SK-N-SH (cell line): ENCODE data around the gene ERI3. TPM values are rescaled to one million over a fixed set of nuclear protein-coding genes. Genes with fewer than 3 reads are reported as not detected.

Experiments used
- CTCF ChIA-PET: fragments of 300-600, 350-600 bp; formaldehyde crosslinking; extraction: SDS; loops from one replicate; lab custom pipeline; 2021; lab: Yijun Ruan, JAX
- POLR2A ChIA-PET: fragments of 350-600 bp; sonication (Branson Sonifier 250); formaldehyde crosslinking; extraction: SDS; loops from one replicate; lab custom pipeline; 2020; ENCODE audit warnings: antibody characterized with exemption, inconsistent platforms; lab: Yijun Ruan, JAX
- DNase-seq: peaks from one replicate; pipeline ENCODE4 v3.0.0; 2012
- H2AFZ ChIP-seq: fragments of 200-600 bp; sonication (generic); 2 replicates; pipeline ENCODE4 v1.8.1; 2016; ENCODE audit warnings: antibody characterized with exemption, mild to moderate bottlenecking, low read depth
- H3F3A ChIP-seq: fragments of 200-600 bp; sonication (generic); replicated peaks from 2 replicates; pipeline ENCODE3; 2016; ENCODE audit warnings: antibody characterized with exemption, mild to moderate bottlenecking; ENCODE audit not compliant: insufficient read depth
- H3K27ac ChIP-seq, 2 experiments: fragments of 200-500 bp in 1 of 2; fragments of 200-600 bp in 1 of 2; sonication (Bioruptor generic) in 1 of 2; sonication (generic), shearing (Covaris generic) in 1 of 2; 2 replicates each; pipeline versions ENCODE4 v1.5.1 to v1.6.1; 2014 to 2016; ENCODE audit warnings: low read depth in 2 of 2, inconsistent platforms in 1 of 2, low read length in 1 of 2, mild to moderate bottlenecking in 1 of 2, mixed read lengths in 1 of 2
- H3K27me3 ChIP-seq: fragments of 200-600 bp; sonication (generic), shearing (Covaris generic); 2 replicates; pipeline ENCODE4 v1.6.1; 2016; ENCODE audit warnings: mixed run types; ENCODE audit not compliant: insufficient read depth
- H3K36me3 ChIP-seq, 2 experiments: fragments of 200-500 bp in 1 of 2; fragments of 200-600 bp in 1 of 2; sonication (Bioruptor generic) in 1 of 2; sonication (generic) in 1 of 2; replicated peaks in 1 of 2; 2 replicates each; pipeline versions ENCODE3 to v1.5.1; 2014 to 2016; ENCODE audit warnings: low read length in 1 of 2, mild to moderate bottlenecking in 1 of 2; ENCODE audit not compliant: insufficient read depth in 2 of 2, control insufficient read depth in 1 of 2
- H3K4me1 ChIP-seq, 2 experiments: fragments of 200-500 bp in 1 of 2; fragments of 200-600 bp in 1 of 2; sonication (Bioruptor generic) in 1 of 2; sonication (generic), shearing (Covaris generic) in 1 of 2; 2 replicates each; pipeline versions ENCODE4 v1.5.1 to v1.6.1; 2014 to 2016; ENCODE audit warnings: low read depth in 1 of 2, low read length in 1 of 2, mixed run types in 1 of 2; ENCODE audit not compliant: insufficient read depth in 2 of 2, control insufficient read depth in 1 of 2
- H3K4me2 ChIP-seq: fragments of 200-600 bp; sonication (generic), shearing (Covaris generic); 2 replicates; pipeline ENCODE4 v1.6.1; 2017; ENCODE audit warnings: mixed run types
- H3K4me3 ChIP-seq, 2 experiments: fragments of 200-500 bp in 1 of 2; fragments of 200-600 bp in 1 of 2; sonication (Bioruptor generic) in 1 of 2; sonication (generic), shearing (Covaris generic) in 1 of 2; 2 replicates each; pipeline versions ENCODE4 v1.5.1 to v1.8.1; 2014 to 2016; ENCODE audit warnings: low read depth in 2 of 2, inconsistent platforms in 1 of 2, low read length in 1 of 2, mild to moderate bottlenecking in 1 of 2, mixed read lengths in 1 of 2, moderate library complexity in 1 of 2
- H3K79me2 ChIP-seq: fragments of 200-600 bp; sonication (generic); 2 replicates; pipeline ENCODE4 v1.8.1; 2017; ENCODE audit warnings: mild to moderate bottlenecking; ENCODE audit not compliant: insufficient read depth
- H3K9ac ChIP-seq: fragments of 200-600 bp; sonication (generic); 2 replicates; pipeline ENCODE4 v1.6.1; 2017; ENCODE audit warnings: mixed run types
- H3K9me2 ChIP-seq: fragments of 200-600 bp; sonication (generic); 2 replicates; pipeline ENCODE4 v1.6.1; 2017; ENCODE audit warnings: mixed run types
- H3K9me3 ChIP-seq: fragments of 200-600 bp; sonication (generic); 2 replicates; pipeline ENCODE4 v1.6.1; 2017; ENCODE audit warnings: mixed run types, mild to moderate bottlenecking, moderate library complexity
- H4K20me1 ChIP-seq: fragments of 200-600 bp; sonication (generic); 2 replicates; pipeline ENCODE4 v1.6.1; 2017; ENCODE audit warnings: mild to moderate bottlenecking, mixed run types; ENCODE audit not compliant: insufficient read depth
- ELF1 ChIP-seq: IDR thresholded peaks from 2 replicates; pipeline ENCODE4 v1.4.0; 2012
- EZH2phosphoT487 ChIP-seq: fragments of 200-600 bp; sonication (generic); IDR thresholded peaks from 2 replicates; pipeline ENCODE4 v1.6.1; 2017; ENCODE audit warnings: low read depth, mixed run types, mild to moderate bottlenecking, antibody characterized with exemption, moderate library complexity, borderline replicate concordance
- FOSL2 ChIP-seq: IDR thresholded peaks from 2 replicates; pipeline ENCODE4 v1.4.0; 2012; ENCODE audit warnings: low read depth, mild to moderate bottlenecking, moderate library complexity, borderline replicate concordance
- FOXJ3 ChIP-seq: sonication (generic); formaldehyde crosslinking; IDR thresholded peaks from 2 replicates; pipeline ENCODE4 v1.5.1; 2020; ENCODE audit warnings: mild to moderate bottlenecking, missing genetic modification reagents
- FOXM1 ChIP-seq: IDR thresholded peaks from 2 replicates; pipeline ENCODE4 v1.4.0; 2012; ENCODE audit warnings: low read depth, mild to moderate bottlenecking
- GABPA ChIP-seq: IDR thresholded peaks from 2 replicates; pipeline ENCODE4 v1.4.0; 2012; ENCODE audit warnings: low read depth, mild to moderate bottlenecking
- JUND ChIP-seq: IDR thresholded peaks from 2 replicates; pipeline ENCODE4 v1.4.0; 2012
- MEF2A ChIP-seq: IDR thresholded peaks from 2 replicates; pipeline ENCODE4 v1.4.0; 2012; ENCODE audit warnings: low read depth, borderline replicate concordance
- RAD21 ChIP-seq: IDR thresholded peaks from 2 replicates; pipeline ENCODE4 v1.6.1; 2012; ENCODE audit warnings: mild to moderate bottlenecking, low read length
- RCOR1 ChIP-seq: fragments of 150-350 bp; IDR thresholded peaks from 2 replicates; pipeline ENCODE4 v1.6.1; 2017; ENCODE audit warnings: antibody characterized with exemption, low read length
- RFX5 ChIP-seq: IDR thresholded peaks from 2 replicates; pipeline ENCODE4 v1.6.1; 2012; ENCODE audit warnings: mild to moderate bottlenecking, improper control_type of control experiment, low read length
- SIN3A ChIP-seq: IDR thresholded peaks from 2 replicates; pipeline ENCODE4 v1.6.1; 2012; ENCODE audit warnings: low read depth, mild to moderate bottlenecking, low read length, moderate library complexity, borderline replicate concordance
- SMC3 ChIP-seq: IDR thresholded peaks from 2 replicates; pipeline ENCODE4 v1.6.1; 2012; ENCODE audit warnings: low read depth, low read length, improper control_type of control experiment
- TAF1 ChIP-seq: IDR thresholded peaks from 2 replicates; pipeline ENCODE4 v1.6.1; 2012; ENCODE audit warnings: low read depth, mild to moderate bottlenecking, low read length, moderate library complexity, borderline replicate concordance
- TCF12 ChIP-seq: IDR thresholded peaks from 2 replicates; pipeline ENCODE4 v1.4.0; 2012
- USF1 ChIP-seq: IDR thresholded peaks from 2 replicates; pipeline ENCODE4 v1.4.0; 2012; ENCODE audit warnings: low read depth, borderline replicate concordance
- USF2 ChIP-seq: fragments of 150-350 bp; IDR thresholded peaks from 2 replicates; pipeline ENCODE4 v1.6.1; 2017; ENCODE audit warnings: antibody characterized with exemption, low read length, low read depth, borderline replicate concordance
- YY1 ChIP-seq: IDR thresholded peaks from 2 replicates; pipeline ENCODE4 v1.4.0; 2012; ENCODE audit warnings: low read depth, mild to moderate bottlenecking
- ZBTB33 ChIP-seq: IDR thresholded peaks from 2 replicates; pipeline ENCODE4 v1.4.0; 2012; ENCODE audit warnings: low read depth, borderline replicate concordance
- WGBS: methylation state at CpG from one replicate; pipeline ENCODE4 v1.1.6; 2017; ENCODE audit warnings: low lambda C conversion rate; 5-methylcytosine and 5-hydroxymethylcytosine counted together
- polyA plus RNA-seq, 3 experiments: library from polyadenylated mRNA; depleted of rRNA; stranded (reverse); fragments of >200 nt; gene quantifications; 2 replicates each; pipeline ENCODE4 v1.2.3, GENCODE V29; 2012
- TF ChIP-seq, protein P1 (sequence below): fragments of 150-350 bp; IDR thresholded peaks from 2 replicates; pipeline ENCODE4 v1.6.1; 2016; ENCODE audit warnings: mild to moderate bottlenecking, low read depth, low read length

The ERI3 gene
- polyA plus RNA-seq, 1 of the 3 experiments (the other 2 are of a cell fraction) = 60.7 TPM

DNA sequence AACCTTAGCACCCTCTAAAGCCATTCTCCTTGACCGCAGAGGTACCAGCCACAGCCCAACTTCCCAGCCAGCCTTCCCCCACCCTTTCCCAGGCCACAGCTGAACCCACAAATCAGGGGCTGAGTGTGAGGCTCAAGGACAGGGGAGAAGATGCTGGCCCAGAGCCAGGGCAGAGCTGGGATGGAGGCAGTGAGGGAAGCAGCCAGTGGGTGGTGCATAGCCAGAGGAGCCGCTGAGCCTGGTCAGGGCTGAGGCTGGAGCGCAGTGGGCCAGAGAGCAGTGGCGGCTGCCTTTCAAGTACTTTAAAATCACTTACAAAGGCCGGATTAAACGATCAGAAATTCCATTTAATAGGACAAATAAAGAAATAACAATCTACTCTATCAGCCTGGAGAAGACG lies 105.5 kb downstream of the ERI3 start:
- peaks cover 0 to 10% of the 10 kb centered on the region in 2 experiments for H3K36me3 ChIP-seq
- POLR2A ChIA-PET = no interaction called here

DNA sequence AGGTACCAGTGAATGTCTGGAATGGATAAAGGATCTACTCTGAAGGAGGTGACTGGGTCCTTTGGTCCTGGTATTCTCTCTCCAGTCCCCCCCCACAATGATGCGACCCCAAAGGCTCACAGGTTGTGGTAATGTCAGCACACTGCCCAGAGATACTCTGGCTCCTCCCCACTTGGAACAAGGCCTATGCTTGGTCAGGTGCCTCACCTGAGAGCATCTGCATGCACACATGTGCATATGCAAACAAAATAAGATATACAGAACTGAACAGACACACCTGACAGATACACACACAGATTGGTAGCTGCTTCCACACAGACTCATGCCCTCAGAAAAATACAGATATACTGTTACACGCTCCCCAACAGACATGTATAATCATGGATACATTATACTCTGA lies 108.3 kb downstream of the ERI3 start:
- CTCF ChIA-PET = interaction anchor here (4.9 kb wide), 1 partner anchor 29 kb away, joined by 20 read pairs; no protein-coding TSS in a partner anchor
- no peak overlapping the region for H3K27ac ChIP-seq
- H3K9me3 ChIP-seq = no peaks in the 10 kb centered on the region
- peaks cover 0 to 10% of the 10 kb centered on the region in 2 experiments for H3K36me3 ChIP-seq
- no peaks in the 10 kb centered on the region for H3K9me2 ChIP-seq
- H3F3A ChIP-seq = no peaks in the 10 kb centered on the region
- no peak overlapping the region for H2AFZ ChIP-seq
- POLR2A ChIA-PET = no interaction called here
- peaks cover 0 to 13% of the 10 kb centered on the region in 2 experiments; a peak in 1 of 4 replicates for H3K4me1 ChIP-seq
- TF ChIP-seq ELF1 = no peak
- TF ChIP-seq ZBTB33 = no peak
- H4K20me1 ChIP-seq = no peaks in the 10 kb centered on the region
- no peak overlapping the region for H3K9ac ChIP-seq
- no peak for DNase-seq
- no peaks in the 10 kb centered on the region for H3K79me2 ChIP-seq
- 100% methylated on average over 2 of the region's 2 CpGs for WGBS
- no peak overlapping the region for H3K4me3 ChIP-seq
- H3K4me2 ChIP-seq = no peak overlapping the region
- no peaks in the 10 kb centered on the region for H3K27me3 ChIP-seq

More for the DNA sequence above, 105.5 kb downstream of the ERI3 start:
- Histone ChIP-seq H3K27ac (no peak overlapping the region), H3K9ac (no peak overlapping the region), H3K4me2 (no peak overlapping the region), H3K9me3 (no peaks in the 10 kb centered on the region), H3K9me2 (no peaks in the 10 kb centered on the region), H3K4me3 (no peak overlapping the region), H3F3A (no peaks in the 10 kb centered on the region), H3K4me1 (peaks cover 0 to 5% of the 10 kb centered on the region in 2 experiments; a peak in 1 of 4 replicates), H4K20me1 (no peaks in the 10 kb centered on the region), H3K79me2 (no peaks in the 10 kb centered on the region), H2AFZ (no peak overlapping the region), H3K27me3 (no peaks in the 10 kb centered on the region)
- CTCF ChIA-PET = interaction anchor here (0.7 to 4.9 kb wide), 6 partner anchors 18 to 116 kb away, joined by 3 to 20 read pairs (median 6); no protein-coding TSS in a partner anchor
- peak; percentile 48 for DNase-seq
- no peak for TF ChIP-seq USF2
- 88% methylated on average over 7 of the region's 7 CpGs for WGBS

DNA sequence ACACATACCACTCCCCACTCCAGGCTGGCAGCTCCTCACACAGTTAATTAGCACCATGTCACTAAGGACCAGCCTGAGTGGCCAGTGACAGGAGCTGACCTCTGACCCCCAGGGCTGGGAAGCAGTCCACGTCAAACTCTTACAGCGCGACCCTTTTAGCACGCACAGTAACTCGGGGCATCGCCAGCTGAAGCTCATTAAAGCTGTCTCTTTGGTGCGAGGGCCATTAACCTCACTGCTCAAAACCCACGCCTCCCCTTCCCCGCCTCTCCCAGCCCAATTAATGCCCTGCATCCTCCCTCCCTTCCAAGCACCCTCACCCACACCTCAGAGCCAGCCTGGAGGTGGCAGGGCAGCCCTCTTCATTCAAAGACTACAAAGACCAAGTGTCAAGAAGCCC lies 110.1 kb downstream of the ERI3 start:
- ChIA-PET CTCF (no interaction called here), POLR2A (no interaction called here)
- peak; percentile 9 for DNase-seq
- Histone ChIP-seq H3K27me3 (no peaks in the 10 kb centered on the region), H3K4me1 (peaks cover 2 to 25% of the 10 kb centered on the region in 2 experiments; a peak in 1 of 4 replicates), H3K9me2 (no peaks in the 10 kb centered on the region), H3K27ac (no peak overlapping the region), H2AFZ (no peak overlapping the region), H3K9me3 (no peaks in the 10 kb centered on the region), H4K20me1 (no peaks in the 10 kb centered on the region), H3K79me2 (no peaks in the 10 kb centered on the region), H3F3A (no peaks in the 10 kb centered on the region), H3K4me3 (no peak overlapping the region), H3K36me3 (peaks cover 0 to 10% of the 10 kb centered on the region in 2 experiments), H3K9ac (no peak overlapping the region), H3K4me2 (no peak overlapping the region)
- WGBS = 100% methylated on average over 9 of the region's 9 CpGs
- no peak for TF ChIP-seq EZH2phosphoT487
- TF ChIP-seq TAF1 = no peak
- TF ChIP-seq RFX5 = no peak
- no peak for TF ChIP-seq RCOR1
- TF ChIP-seq FOXJ3 (CRISPR knock-in tag) = no peak
- no peak for TF ChIP-seq TCF12
- TF ChIP-seq GABPA = no peak
- TF ChIP-seq JUND = no peak
- no peak for TF ChIP-seq YY1
- TF ChIP-seq MEF2A = no peak
- TF ChIP-seq FOXM1 = no peak
- TF ChIP-seq USF1 = no peak
- TF ChIP-seq SIN3A = no peak
- TF ChIP-seq, protein P1, sequence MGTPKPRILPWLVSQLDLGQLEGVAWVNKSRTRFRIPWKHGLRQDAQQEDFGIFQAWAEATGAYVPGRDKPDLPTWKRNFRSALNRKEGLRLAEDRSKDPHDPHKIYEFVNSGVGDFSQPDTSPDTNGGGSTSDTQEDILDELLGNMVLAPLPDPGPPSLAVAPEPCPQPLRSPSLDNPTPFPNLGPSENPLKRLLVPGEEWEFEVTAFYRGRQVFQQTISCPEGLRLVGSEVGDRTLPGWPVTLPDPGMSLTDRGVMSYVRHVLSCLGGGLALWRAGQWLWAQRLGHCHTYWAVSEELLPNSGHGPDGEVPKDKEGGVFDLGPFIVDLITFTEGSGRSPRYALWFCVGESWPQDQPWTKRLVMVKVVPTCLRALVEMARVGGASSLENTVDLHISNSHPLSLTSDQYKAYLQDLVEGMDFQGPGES = no peak
- no peak for TF ChIP-seq RAD21
- TF ChIP-seq SMC3 = no peak
- no peak for TF ChIP-seq FOSL2
